ENCODE measurements around the gene CCDC88A. TPM values are rescaled to one million over a fixed set of nuclear protein-coding genes. Genes with fewer than 3 reads are reported as not detected.

Gene CCDC88A
- total and polyA plus RNA-seq, 2 donors from 2014 or later: 8.2 to 47.6 TPM

- Histone ChIP-seq H3K4me3 (ENCODE audit: low read length in 3 of 3) (no peak overlapping the region), H3K27me3 (ENCODE audit: control insufficient read depth, insufficient read depth, low read length) (no peaks in the 10 kb centered on the region), H3K36me3 (ENCODE audit: control insufficient read depth in 2 of 3, insufficient read depth in 3 of 3, low read length in 3 of 3) (no peaks in the 10 kb centered on the region), H3K4me1 (ENCODE audit: control insufficient read depth in 2 of 3, insufficient read depth in 2 of 3, low read depth in 1 of 3, low read length in 3 of 3) (no peaks in the 10 kb centered on the region), H3K27ac (ENCODE audit: low read depth in 2 of 2, low read length in 2 of 2) (no peak overlapping the region), H3K9me3 (ENCODE audit: control insufficient read depth in 2 of 3, insufficient read depth in 1 of 3, low read length in 3 of 3) (no peaks in the 10 kb centered on the region), H3K9ac (ENCODE audit: low read length in 3 of 3) (no peak overlapping the region)
- intact Hi-C loops (cut with DNase I): no loop called here
- FAIRE-seq: no peak
- no peak for DNase-seq
- TF ChIP-seq CTCF (IDR thresholded peaks at IDR 0.05; ENCODE audit: borderline replicate concordance, extremely low read depth, insufficient read depth): no peak
These were observed 64.2 kb downstream of the CCDC88A start for GRCh38 chr2:55355451-55355850.

DNA sequence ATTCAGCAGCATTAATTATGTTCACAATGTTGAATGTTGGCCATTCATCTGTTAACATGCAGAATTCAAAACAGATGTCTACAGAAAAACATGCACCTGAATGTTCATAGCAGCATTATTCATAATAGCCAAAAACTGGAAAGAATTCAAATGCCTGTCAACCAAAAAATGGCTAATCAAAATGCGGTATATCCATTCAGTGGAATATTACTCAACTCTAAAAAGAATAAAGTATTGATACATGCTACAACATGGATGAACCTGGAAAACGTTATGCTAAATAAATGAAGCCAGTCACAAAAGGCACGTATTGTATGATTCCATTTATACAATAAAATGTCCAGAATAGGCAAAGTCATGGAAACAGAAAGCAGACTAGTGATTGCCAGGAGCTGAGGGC lies 68.0 kb downstream of the CCDC88A start:
- Histone ChIP-seq H3K36me3 (ENCODE audit: control insufficient read depth in 2 of 3, insufficient read depth in 3 of 3, low read length in 3 of 3) (no peaks in the 10 kb centered on the region), H3K27ac (ENCODE audit: low read depth in 2 of 2, low read length in 2 of 2) (no peak overlapping the region), H3K4me1 (ENCODE audit: control insufficient read depth in 2 of 3, insufficient read depth in 2 of 3, low read depth in 1 of 3, low read length in 3 of 3) (no peaks in the 10 kb centered on the region), H3K9ac (ENCODE audit: low read length in 3 of 3) (no peak overlapping the region), H3K9me3 (ENCODE audit: control insufficient read depth in 2 of 3, insufficient read depth in 1 of 3, low read length in 3 of 3) (no peaks in the 10 kb centered on the region), H3K27me3 (ENCODE audit: control insufficient read depth, insufficient read depth, low read length) (no peaks in the 10 kb centered on the region), H3K4me3 (ENCODE audit: low read length in 3 of 3) (no peak overlapping the region)
- FAIRE-seq (no peak), DNase-seq (no peak)
- intact Hi-C loops (cut with DNase I): no loop called here
- TF ChIP-seq CTCF (IDR thresholded peaks at IDR 0.05; ENCODE audit: borderline replicate concordance, extremely low read depth, insufficient read depth): no peak

- Histone ChIP-seq H3K4me1 (ENCODE audit: control insufficient read depth in 2 of 3, insufficient read depth in 2 of 3, low read depth in 1 of 3, low read length in 3 of 3) (no peaks in the 10 kb centered on the region), H3K9ac (ENCODE audit: low read length in 3 of 3) (no peak overlapping the region), H3K27me3 (ENCODE audit: control insufficient read depth, insufficient read depth, low read length) (no peaks in the 10 kb centered on the region), H3K36me3 (ENCODE audit: control insufficient read depth in 2 of 3, insufficient read depth in 3 of 3, low read length in 3 of 3) (no peaks in the 10 kb centered on the region), H3K9me3 (ENCODE audit: control insufficient read depth in 2 of 3, insufficient read depth in 1 of 3, low read length in 3 of 3) (no peaks in the 10 kb centered on the region), H3K4me3 (ENCODE audit: low read length in 3 of 3) (no peak overlapping the region), H3K27ac (ENCODE audit: low read depth in 2 of 2, low read length in 2 of 2) (no peak overlapping the region)
- DNase-seq: no peak
- FAIRE-seq: no peak
- no peak for TF ChIP-seq CTCF (IDR thresholded peaks at IDR 0.05; ENCODE audit: borderline replicate concordance, extremely low read depth, insufficient read depth)
- intact Hi-C loops (cut with DNase I): no loop called here
These were observed 74.6 kb downstream of the CCDC88A start for GRCh38 chr2:55345064-55345463.

DNA sequence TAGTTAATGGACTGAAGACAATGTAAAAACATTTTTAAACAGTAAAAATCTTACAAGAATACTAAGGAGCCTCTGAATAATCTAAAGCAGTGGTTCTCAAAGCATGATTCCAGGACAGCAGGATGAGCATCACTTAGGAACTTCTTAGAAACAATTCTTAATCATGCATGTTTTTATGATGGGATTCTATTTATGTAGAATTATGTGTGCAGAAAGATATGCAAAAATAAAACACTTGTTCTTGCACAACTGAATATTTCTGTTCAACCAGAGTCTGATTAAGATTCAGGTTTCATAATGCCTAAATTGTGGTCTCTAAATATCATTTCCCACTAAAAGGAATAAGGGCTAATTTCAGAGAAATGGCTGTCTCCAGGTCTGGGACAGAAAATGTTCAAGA lies 81.4 kb downstream of the CCDC88A start:
- Histone ChIP-seq H3K9ac (ENCODE audit: low read length in 3 of 3) (no peak overlapping the region), H3K27ac (ENCODE audit: low read depth in 2 of 2, low read length in 2 of 2) (no peak overlapping the region), H3K27me3 (ENCODE audit: control insufficient read depth, insufficient read depth, low read length) (no peaks in the 10 kb centered on the region), H3K4me1 (ENCODE audit: control insufficient read depth in 2 of 3, insufficient read depth in 2 of 3, low read depth in 1 of 3, low read length in 3 of 3) (no peaks in the 10 kb centered on the region), H3K36me3 (ENCODE audit: control insufficient read depth in 2 of 3, insufficient read depth in 3 of 3, low read length in 3 of 3) (no peaks in the 10 kb centered on the region), H3K4me3 (ENCODE audit: low read length in 3 of 3) (no peak overlapping the region), H3K9me3 (ENCODE audit: control insufficient read depth in 2 of 3, insufficient read depth in 1 of 3, low read length in 3 of 3) (no peaks in the 10 kb centered on the region)
- no peak for TF ChIP-seq CTCF (IDR thresholded peaks at IDR 0.05; ENCODE audit: borderline replicate concordance, extremely low read depth, insufficient read depth)
- DNase-seq: no peak
- FAIRE-seq: no peak
- intact Hi-C loops (cut with DNase I): no loop called here
